NCI-H2196 (cell line): ENCODE data around the gene DNAH7.
"Not testable (repeated sequence)": the region's sequence is repeated elsewhere in the genome, so short reads cannot be mapped to it uniquely, and the experiment has no call there.

Experiments
- DNase-seq: peaks from one replicate; lab custom pipeline; 2025; ENCODE audit not compliant: unreplicated experiment; lab: John Stamatoyannopoulos, UW

Gene DNAH7

DNA sequence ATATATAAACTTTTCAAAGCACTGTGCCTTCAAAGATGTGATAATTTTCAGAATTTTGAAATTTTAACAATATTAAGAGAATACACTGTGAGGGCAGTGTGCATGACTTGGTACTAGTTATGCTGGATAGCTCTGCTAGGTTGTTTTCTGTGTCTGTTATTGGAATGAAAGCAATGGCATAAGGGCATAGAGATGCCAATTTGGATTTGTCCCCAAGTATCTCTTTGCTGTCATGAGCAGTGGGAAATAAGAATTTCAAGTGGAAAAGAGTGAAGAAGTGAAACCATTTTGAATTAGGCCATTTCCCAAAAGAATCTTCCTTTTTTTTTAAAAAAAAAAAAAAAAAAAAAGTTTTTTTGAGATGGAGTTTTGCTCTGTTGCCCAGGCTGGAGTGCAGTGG lies 334.8 kb downstream of the DNAH7 start:
- DNase-seq = no peak

DNA sequence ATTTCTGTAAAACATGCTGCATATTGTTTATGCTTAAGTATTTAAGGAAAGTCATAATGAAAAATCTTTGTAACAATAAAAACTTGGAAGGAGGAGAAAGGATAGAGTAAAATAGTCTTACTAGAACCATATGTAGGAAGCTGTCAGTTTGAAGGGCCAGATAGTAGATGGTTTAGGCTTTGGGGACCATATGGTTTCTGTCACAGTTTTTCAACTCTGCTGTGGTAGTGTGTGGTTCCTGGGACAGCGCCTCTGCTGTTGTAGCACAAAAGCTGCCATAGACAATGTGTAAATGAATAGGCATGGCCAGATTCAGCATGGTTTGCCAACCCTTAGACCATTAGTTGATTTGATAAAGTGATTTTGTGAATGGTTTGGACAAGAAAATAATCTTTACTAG lies 336.1 kb downstream of the DNAH7 start:
- DNase-seq = no peak

DNA sequence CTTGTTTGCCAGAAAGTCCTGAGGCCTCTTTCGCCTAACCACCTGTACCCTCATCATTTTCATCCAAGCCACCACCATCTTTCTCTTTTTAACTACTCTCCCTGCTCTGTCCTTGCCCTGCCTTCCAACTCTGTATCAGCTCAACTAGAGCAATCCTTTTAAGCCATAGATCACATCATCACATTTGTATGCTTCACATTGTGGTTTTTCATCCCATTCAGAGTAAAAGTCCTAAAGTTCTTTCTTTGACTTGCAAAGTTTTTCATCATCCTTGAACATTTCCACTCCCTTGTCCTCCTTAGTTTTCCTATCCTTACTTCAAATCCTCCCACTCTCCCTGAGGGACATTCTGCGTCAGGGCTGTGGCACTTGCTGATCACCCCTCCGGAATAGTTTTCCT lies 337.7 kb downstream of the DNAH7 start:
- no peak for DNase-seq

DNA sequence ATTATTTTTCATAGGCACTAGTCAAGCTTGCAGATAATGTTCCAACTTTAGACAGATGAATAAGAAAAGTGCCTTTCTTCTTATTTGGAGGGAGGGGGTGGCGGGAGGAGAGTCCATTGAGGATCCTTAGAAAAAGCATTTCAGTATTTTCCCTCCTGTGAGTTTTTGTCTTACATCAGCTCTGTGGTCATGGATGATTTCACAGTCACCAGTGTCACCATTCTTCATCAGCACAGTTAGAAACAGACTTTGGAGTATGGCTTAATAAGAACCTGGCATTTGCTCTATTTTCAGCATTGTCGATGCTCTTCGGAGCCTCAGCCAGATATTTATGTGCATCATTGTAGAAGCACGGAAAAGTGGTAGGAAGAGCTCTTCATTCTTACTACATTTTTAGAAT lies 341.5 kb downstream of the DNAH7 start:
- no peak for DNase-seq

DNA sequence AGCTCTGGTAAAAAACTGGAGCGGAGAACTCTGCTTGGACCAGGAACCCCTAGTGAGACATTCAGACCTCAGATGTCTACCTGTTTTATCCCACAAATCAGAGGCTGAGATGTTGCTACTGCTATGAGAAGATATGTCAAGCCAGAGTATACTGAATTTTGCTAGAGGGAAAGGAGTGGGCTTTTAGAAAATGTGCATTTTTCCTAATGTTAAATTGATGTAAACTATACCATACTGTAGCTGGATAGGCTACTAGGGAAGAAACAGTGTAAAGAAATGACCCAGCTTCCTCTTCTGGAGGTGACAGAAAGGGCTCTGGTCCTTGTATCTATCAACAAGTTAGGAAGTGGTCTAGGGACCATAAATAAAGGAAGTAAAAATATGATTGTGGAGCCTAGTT lies 346.6 kb downstream of the DNAH7 start:
- no peak for DNase-seq

DNA sequence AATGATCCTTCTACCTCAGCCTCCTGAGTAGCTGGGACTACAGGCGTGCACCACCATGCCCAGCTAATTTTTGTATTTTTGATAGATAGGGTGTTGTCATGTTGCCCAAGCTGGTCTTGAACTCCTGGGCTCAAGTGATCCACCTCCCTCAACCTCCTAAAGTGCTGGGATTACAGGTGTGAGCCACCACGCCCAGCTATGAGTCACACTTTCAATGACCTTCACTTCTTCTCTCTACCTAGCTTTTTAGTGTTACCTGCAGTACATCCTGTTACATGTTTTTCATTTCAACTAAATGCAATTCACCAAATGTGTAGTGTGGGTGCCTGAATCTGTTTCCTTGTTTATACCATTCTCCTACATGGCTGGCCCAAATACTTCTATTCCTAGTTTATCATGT lies 347.6 kb downstream of the DNAH7 start:
- no peak for DNase-seq

DNA sequence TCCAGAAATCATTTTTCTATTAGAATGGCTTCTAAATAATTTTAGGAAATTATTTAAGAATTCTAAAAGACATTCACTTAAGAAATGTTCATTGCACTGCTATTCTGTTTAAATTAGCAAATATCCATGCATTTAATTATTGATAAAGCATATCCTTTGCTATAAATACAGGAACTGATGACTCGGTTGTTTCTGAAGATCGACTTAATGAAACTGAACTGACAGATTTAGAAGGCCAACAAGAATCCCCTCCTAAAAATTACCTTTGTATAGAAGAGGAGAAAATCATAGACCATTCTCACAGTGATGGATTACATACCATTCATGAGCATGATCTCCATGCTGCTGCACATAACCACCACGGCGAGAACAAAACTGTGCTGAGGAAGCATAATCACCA lies 352.2 kb downstream of the DNAH7 start:
- DNase-seq = no peak

DNA sequence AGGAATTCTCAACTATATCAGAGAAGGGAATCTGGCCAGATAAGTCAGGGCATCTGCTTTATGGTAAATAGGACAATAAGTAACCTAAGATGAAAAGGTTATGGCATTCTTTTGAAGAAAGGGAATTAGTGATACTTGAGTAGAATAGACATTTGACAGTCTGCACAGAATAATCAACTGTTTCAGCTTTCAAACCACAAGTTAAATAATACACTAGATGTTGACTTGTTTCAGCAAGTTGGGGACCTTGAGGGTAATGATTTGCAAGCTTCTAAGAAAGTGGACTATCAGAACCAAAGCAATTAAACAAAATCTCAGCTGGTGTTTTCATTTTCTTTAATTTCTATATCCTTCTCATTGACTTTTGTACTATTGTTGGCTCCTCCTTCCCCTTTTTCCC lies 357.2 kb downstream of the DNAH7 start:
- no peak for DNase-seq

DNA sequence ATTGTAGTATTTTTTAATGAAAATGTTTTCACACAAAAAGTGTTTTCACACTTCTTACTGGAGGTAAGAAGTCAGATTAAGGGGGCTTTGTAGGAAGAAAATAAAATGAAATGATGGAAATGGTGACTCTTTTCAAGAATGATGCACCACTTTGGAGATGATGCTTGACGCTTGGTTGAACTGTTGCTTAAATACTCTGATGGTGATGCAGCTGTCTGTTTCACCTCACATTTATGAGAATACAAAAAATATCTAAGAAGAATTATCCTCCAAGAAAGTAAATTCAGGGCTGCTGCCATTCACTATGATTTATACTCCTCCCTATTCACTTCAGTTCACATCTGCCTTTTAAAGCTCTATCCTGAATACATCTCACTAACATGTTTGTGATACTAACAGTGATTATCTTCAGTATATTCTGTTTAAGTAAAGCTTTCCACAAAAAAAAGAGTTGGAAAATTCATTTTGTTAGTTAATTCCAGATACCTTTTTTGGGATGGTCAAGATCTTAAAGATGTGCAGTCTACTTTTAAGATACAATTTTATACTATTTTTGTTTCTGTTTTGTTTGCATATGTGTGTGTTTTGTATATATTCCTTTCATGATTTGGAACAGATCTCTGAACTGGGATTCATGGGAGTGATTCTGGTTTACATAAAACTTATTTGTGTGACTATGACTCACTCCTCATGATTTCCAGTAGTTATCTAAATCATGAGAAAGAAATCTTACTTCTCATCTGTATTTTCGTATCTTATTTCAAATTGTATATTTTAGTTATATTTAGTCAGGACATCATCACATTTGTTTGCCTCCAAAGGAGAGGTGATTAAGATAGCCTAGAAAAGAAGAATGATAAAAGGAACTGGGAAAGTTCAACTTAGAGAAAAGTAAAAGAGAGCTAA lies 358.5 kb downstream of the DNAH7 start:
- DNase-seq = no peak

DNA sequence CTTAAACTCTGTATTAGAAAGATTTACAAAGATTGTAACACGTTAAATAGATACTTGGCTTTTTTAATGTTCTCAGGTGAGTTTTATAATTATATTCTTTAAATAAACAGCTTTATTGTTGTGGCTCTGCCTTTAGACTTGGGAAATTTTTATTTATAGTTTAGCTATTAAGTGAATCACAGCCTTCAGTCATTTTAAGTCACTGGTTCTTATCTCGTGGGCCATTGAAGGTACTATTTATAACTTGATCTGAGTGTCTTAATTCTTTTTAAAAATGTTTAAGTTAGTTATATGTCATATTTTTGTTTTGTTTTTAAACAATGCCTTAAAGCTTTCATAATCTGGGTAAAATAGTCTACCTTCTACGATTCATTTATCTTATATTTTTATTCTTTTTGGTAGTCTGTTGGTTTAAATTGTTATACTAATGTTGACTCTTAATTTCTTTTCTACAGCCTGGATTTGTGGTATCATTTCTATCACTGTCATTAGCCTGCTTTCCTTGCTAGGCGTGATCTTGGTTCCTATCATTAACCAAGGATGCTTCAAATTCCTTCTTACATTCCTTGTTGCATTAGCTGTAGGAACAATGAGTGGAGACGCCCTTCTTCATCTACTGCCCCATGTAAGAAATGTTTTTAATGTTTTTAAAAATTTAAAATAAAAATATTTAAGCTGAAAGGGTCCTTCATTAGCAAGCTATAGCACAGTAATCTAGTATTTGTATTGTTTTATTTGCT lies 362.3 kb downstream of the DNAH7 start:
- no peak for DNase-seq

DNA sequence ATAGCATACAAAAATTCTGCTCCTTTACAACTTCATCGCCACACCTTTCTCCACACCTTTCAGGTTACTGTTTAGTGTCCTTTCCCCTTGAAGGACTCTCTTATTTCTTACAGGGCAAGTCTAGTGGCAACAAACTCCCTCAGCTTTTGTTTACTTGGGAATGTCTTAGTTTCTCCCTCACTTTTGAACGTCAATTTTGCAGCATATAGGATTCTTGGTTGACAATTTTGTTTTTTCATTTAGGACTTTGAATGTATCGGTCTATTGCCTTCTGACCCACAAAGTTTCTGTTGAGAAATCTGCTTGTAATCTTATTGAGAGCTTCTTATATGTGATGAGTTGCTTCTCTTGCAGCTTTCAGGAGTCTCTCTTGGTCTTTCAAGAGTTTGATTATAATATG lies 368.2 kb downstream of the DNAH7 start:
- DNase-seq = no peak

DNA sequence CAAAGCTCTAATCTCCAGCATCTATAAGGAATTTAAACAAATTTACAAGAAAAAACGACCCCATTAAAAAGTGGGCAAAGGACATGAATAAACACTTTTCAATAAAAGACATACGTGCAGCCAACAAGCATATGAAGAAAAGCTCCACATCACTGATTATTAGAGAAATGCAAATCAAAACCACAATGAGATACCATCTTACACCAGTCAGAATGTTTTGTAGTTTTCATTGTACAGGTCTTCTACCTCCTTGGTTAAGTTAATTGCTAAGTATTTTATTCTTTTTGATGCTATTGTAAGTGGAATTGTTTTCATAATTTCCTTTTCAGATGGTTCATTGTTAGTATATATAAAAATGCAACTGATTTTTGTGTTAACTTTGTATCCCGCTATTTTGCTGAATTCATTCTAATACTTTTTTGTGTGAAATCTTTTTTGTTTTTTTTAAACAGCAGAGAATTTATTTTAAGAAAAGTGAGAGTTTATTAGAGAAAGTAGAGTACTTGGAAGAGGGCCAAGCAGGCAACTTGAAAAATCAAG lies 370.9 kb downstream of the DNAH7 start:
- no peak for DNase-seq

DNA sequence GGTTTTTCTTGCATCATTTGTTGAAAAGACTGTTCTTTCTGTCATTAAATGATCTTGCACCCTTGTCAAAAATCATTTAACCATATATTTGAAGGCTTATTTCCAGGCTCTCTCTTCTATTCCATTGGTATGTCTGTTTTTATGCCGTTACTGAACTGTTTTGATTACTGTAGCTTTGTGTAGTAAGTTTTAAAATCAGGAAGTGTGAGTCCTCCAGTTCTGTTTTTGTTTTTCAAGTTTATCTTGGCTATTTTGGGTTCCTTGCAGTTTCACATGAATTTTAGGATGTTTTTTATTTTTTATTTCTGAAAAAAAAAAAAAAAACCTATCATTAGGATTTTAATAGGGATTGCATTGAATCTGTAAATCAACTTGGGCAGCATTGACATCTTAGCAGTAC lies 372.6 kb downstream of the DNAH7 start:
- DNase-seq = no peak

DNA sequence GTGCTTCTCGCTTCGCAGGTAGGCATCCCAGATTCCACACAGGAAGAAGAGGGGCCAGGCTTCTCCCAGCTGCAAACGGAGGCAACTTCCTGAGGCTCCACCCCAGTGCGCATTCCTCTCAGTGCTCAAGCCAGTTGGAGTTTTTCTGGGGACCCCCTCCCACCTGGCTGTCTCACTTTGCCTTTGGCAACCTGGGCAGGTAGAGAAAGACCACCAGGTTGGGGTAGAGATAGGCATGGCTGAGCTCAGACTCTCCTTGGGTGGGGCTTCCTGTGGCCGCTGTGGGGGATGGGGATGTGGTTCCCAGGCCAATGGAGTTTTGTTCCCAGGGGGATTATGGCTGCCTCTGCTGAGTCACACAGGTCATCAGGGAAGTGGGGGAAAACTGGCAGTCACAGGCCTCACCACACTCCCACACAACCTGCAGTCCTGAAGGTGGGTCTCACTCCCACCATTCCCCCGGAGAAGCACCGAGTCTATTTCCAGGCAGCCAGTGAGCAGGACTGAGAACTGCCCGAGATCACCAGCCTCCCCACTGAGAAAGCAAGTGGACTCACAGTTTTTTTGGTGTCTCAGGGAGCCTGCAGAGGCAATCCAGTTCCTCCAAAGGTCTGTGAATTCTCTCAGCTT lies 373.5 kb downstream of the DNAH7 start:
- no peak for DNase-seq

DNA sequence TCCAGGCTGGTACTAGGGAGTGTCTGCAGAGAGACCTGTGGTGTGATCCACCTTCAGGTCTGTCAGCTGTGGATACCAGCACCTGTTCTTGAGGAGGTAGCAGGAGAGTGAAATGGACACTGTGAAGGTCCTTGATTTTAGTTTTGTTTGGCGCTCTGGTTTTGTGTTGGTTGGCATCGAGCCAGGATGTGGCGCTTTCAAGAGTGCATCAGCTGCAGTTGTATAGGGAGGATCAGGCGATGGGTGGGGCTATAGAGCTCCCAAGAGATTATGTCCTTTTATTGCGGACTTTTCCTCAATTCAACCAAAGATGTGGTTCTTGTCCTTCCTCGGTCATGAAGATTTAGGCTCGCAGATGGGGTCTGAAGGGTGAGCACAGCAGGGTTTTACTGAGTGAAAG lies 374.1 kb downstream of the DNAH7 start:
- DNase-seq = no peak

DNA sequence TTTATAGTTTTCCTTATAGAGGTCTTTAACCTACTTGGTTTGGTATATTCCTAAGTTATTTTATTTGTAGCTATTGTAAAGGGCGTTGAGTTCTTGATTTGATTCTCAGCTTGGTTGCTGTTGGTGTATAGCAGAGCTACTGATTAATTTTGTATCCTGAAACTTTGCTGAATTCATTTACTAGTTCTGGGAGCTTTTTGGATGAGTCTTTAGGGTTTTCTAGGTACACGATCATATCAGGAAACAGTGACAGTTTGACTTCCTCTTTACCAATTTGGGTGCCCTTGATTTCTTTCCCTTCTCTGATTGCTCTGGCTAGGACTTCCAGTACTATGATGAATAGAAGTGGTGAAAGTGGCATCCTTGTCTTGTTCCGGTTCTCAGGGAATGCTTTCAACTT lies 376.1 kb downstream of the DNAH7 start:
- not testable (repeated sequence) for DNase-seq
